Lower leg skin (tissue), 3 donors: ENCODE measurements around the gene KCNN3.

Experiments
- POLR2A ChIP-seq, 2 donors: fragments of 450-650 bp; IDR thresholded peaks; one replicate each; pipeline ENCODE4 v1.6.1; 2016 to 2017; ENCODE audit warnings: antibody characterized with exemption in 2 of 2, mild to moderate bottlenecking in 1 of 2, moderate library complexity in 1 of 2
- TF ChIP-seq, protein P1 (sequence below), 3 donors: fragments of 450-650 bp; IDR thresholded peaks; one replicate each; pipeline ENCODE4 v1.5.1; 2016; ENCODE audit warnings: antibody characterized with exemption in 3 of 3, mild to moderate bottlenecking in 3 of 3, moderate library complexity in 2 of 3

DNA sequence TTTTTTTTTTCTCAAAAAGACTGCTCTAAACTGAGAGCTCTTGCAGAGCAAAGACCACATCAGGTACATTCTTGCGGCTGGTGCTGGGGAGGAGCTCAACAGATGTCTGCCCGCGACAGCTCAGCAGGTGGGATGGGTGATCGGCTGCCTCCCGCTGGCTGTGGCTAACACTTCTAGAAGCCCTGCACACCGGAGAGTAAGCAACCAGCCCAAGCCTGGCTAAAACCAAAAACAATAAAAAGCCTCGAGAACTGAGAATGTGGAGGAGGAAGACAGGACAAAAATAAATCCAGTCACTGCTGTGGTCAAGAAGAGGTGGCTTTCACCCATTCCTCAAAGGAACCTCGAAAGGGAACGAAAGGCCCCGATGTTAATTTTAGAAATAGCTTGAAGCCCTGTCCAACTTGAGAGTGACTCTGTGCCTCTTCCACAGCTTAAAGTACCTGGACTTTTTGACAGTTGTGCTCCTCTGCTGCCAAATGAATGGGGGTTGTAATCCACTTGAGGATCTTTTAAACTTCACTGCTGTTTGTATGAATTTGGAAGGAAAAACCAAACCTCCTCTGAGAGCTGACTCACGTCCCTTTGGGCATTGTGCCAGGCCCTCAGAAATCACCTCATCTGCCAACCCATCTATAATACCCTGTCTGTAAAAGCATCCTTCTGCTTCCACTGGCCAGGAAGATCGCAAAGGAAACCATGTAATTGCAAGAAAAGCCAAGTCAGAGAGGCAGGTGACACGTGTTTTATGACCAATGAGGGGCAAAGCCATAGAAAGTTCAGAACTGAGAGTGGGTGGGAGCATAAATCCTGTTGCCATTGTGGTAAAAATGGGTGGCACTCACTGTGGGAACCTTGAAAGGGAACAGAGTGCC lies 78.6 kb downstream of the KCNN3 start:
- TF ChIP-seq, protein P1, sequence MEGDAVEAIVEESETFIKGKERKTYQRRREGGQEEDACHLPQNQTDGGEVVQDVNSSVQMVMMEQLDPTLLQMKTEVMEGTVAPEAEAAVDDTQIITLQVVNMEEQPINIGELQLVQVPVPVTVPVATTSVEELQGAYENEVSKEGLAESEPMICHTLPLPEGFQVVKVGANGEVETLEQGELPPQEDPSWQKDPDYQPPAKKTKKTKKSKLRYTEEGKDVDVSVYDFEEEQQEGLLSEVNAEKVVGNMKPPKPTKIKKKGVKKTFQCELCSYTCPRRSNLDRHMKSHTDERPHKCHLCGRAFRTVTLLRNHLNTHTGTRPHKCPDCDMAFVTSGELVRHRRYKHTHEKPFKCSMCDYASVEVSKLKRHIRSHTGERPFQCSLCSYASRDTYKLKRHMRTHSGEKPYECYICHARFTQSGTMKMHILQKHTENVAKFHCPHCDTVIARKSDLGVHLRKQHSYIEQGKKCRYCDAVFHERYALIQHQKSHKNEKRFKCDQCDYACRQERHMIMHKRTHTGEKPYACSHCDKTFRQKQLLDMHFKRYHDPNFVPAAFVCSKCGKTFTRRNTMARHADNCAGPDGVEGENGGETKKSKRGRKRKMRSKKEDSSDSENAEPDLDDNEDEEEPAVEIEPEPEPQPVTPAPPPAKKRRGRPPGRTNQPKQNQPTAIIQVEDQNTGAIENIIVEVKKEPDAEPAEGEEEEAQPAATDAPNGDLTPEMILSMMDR (IDR thresholded peaks at IDR 0.05) = no peak
- TF ChIP-seq POLR2A (IDR thresholded peaks at IDR 0.05) = no peak
